Adrenal gland (tissue), 5 donors: ENCODE data around the gene RANGAP1.

Source experiments
- POLR2A ChIP-seq, 2 donors: fragments of 450-650 bp; IDR thresholded peaks; one replicate each; pipeline ENCODE4 v1.6.1; 2017; ENCODE audit warnings: antibody characterized with exemption in 2 of 2, mild to moderate bottlenecking in 2 of 2, moderate library complexity in 1 of 2
- TF ChIP-seq, protein P1 (sequence below), 6 experiments: fragments of 450-650 bp in 4 of 6; fragments of 200-600 bp in 2 of 6; sonication (generic) in 1 of 6; IDR thresholded peaks; 1 replicate in 5 of 6; 2 replicates in 1 of 6; pipeline versions ENCODE4 v1.5.1 to v1.8.0; 2016 to 2021; ENCODE audit warnings: antibody characterized with exemption in 6 of 6, mild to moderate bottlenecking in 2 of 6, moderate library complexity in 1 of 6
- donor health status: DM: no; HTN: no; CAD: no.

- TF ChIP-seq, protein P1, sequence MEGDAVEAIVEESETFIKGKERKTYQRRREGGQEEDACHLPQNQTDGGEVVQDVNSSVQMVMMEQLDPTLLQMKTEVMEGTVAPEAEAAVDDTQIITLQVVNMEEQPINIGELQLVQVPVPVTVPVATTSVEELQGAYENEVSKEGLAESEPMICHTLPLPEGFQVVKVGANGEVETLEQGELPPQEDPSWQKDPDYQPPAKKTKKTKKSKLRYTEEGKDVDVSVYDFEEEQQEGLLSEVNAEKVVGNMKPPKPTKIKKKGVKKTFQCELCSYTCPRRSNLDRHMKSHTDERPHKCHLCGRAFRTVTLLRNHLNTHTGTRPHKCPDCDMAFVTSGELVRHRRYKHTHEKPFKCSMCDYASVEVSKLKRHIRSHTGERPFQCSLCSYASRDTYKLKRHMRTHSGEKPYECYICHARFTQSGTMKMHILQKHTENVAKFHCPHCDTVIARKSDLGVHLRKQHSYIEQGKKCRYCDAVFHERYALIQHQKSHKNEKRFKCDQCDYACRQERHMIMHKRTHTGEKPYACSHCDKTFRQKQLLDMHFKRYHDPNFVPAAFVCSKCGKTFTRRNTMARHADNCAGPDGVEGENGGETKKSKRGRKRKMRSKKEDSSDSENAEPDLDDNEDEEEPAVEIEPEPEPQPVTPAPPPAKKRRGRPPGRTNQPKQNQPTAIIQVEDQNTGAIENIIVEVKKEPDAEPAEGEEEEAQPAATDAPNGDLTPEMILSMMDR (IDR thresholded peaks at IDR 0.05) = no peak
- no peak for TF ChIP-seq POLR2A (IDR thresholded peaks at IDR 0.05)
Observed at GRCh38 chr22:41320416-41321240, 34.6 kb upstream of the RANGAP1 start.
